ES-I3 (cell line): ENCODE results near the gene TCL1A.
"Not testable (repeated sequence)": the region's sequence is repeated elsewhere in the genome, so short reads cannot be mapped to it uniquely, and the experiment has no call there.

Experiments
- H3K36me3 ChIP-seq: 2 replicates; pipeline ENCODE4 v1.6.1; 2013; ENCODE audit warnings: mild to moderate bottlenecking, low read length, control low read depth, moderate library complexity; ENCODE audit not compliant: insufficient read depth
- H3K4me1 ChIP-seq: 2 replicates; pipeline ENCODE4 v1.6.1; 2013; ENCODE audit warnings: mild to moderate bottlenecking, control low read depth, low read length; ENCODE audit not compliant: insufficient read depth
- H3K9ac ChIP-seq: 2 replicates; pipeline ENCODE4 v1.6.1; 2013; ENCODE audit warnings: low read depth, mild to moderate bottlenecking, low read length, moderate library complexity
- H3K9me3 ChIP-seq: 2 replicates; pipeline ENCODE4 v1.6.1; 2013; ENCODE audit warnings: mild to moderate bottlenecking, low read length, moderate library complexity; ENCODE audit not compliant: control insufficient read depth, insufficient read depth

Gene TCL1A

GRCh38 chr14:95713596-95714371 is at the start of gene TCL1A:
Gene TCL1A, minus strand, starts transcription at chr14:95714125. Its CDS starts 59 bp downstream, at chr14:95714066.
- Histone ChIP-seq H3K9ac (no peak within 1 kb of the TSS), H3K4me1 (no peaks in the 10 kb centered on the region), H3K9me3 (no peaks in the 10 kb centered on the region), H3K36me3 (no peaks in the 10 kb centered on the region)

- not testable (repeated sequence) for H3K4me1 ChIP-seq, H3K9ac ChIP-seq, H3K9me3 ChIP-seq, H3K36me3 ChIP-seq
These were observed 49.1 kb upstream of the TCL1A start for GRCh38 chr14:95763032-95763431.

- Histone ChIP-seq H3K9ac (no peak overlapping the region), H3K4me1 (peaks cover 3% of the 10 kb centered on the region; the same call in 1 of the 2 replicates), H3K9me3 (no peaks in the 10 kb centered on the region), H3K36me3 (no peaks in the 10 kb centered on the region)
These were observed 47.5 kb upstream of the TCL1A start for GRCh38 chr14:95761436-95761835.

- Histone ChIP-seq H3K4me1 (peaks cover 3% of the 10 kb centered on the region; the same call in 1 of the 2 replicates), H3K9ac (no peak overlapping the region), H3K9me3 (no peaks in the 10 kb centered on the region), H3K36me3 (no peaks in the 10 kb centered on the region)
These were observed 46.7 kb upstream of the TCL1A start for GRCh38 chr14:95760596-95760995.

- no peak overlapping the region for H3K9ac ChIP-seq
- H3K36me3 ChIP-seq: no peaks in the 10 kb centered on the region
- no peaks in the 10 kb centered on the region for H3K9me3 ChIP-seq
- peaks cover 3% of the 10 kb centered on the region; the same call in 1 of the 2 replicates for H3K4me1 ChIP-seq
These were observed 46.0 kb upstream of the TCL1A start for GRCh38 chr14:95759941-95760340.

GRCh38 chr14:95758331-95758730 is 44.4 kb upstream of the TCL1A start:
- no peak overlapping the region for H3K9ac ChIP-seq
- no peaks in the 10 kb centered on the region for H3K9me3 ChIP-seq
- H3K4me1 ChIP-seq: peaks cover 3% of the 10 kb centered on the region; the same call in 1 of the 2 replicates
- H3K36me3 ChIP-seq: no peaks in the 10 kb centered on the region

GRCh38 chr14:95756751-95757150 is 42.8 kb upstream of the TCL1A start:
- Histone ChIP-seq H3K9ac (no peak overlapping the region), H3K9me3 (no peaks in the 10 kb centered on the region), H3K4me1 (peaks cover 3% of the 10 kb centered on the region; the same call in 1 of the 2 replicates), H3K36me3 (no peaks in the 10 kb centered on the region)

GRCh38 chr14:95756127-95756526 is 42.2 kb upstream of the TCL1A start:
- no peaks in the 10 kb centered on the region for H3K4me1 ChIP-seq
- H3K9ac ChIP-seq: no peak overlapping the region
- no peaks in the 10 kb centered on the region for H3K36me3 ChIP-seq
- no peaks in the 10 kb centered on the region for H3K9me3 ChIP-seq

GRCh38 chr14:95741781-95742180 is 27.9 kb upstream of the TCL1A start:
- Histone ChIP-seq H3K9me3 (no peaks in the 10 kb centered on the region), H3K36me3 (no peaks in the 10 kb centered on the region), H3K4me1 (no peaks in the 10 kb centered on the region), H3K9ac (no peak overlapping the region)

- H3K9ac ChIP-seq: no peak overlapping the region
- H3K36me3 ChIP-seq: no peaks in the 10 kb centered on the region
- no peaks in the 10 kb centered on the region for H3K4me1 ChIP-seq
- H3K9me3 ChIP-seq: no peaks in the 10 kb centered on the region
These were observed 27.1 kb upstream of the TCL1A start for GRCh38 chr14:95741038-95741490.

GRCh38 chr14:95739356-95739755 is 25.4 kb upstream of the TCL1A start:
- no peak overlapping the region for H3K9ac ChIP-seq
- no peaks in the 10 kb centered on the region for H3K4me1 ChIP-seq
- no peaks in the 10 kb centered on the region for H3K36me3 ChIP-seq
- H3K9me3 ChIP-seq: no peaks in the 10 kb centered on the region

GRCh38 chr14:95733212-95733611 is 19.3 kb upstream of the TCL1A start:
- Histone ChIP-seq H3K4me1 (no peaks in the 10 kb centered on the region), H3K9me3 (no peaks in the 10 kb centered on the region), H3K36me3 (no peaks in the 10 kb centered on the region), H3K9ac (no peak overlapping the region)

GRCh38 chr14:95730126-95730525 is 16.2 kb upstream of the TCL1A start:
- no peaks in the 10 kb centered on the region for H3K4me1 ChIP-seq

GRCh38 chr14:95729402-95730028 is 15.6 kb upstream of the TCL1A start:
- not testable (repeated sequence) for H3K4me1 ChIP-seq, H3K9ac ChIP-seq, H3K36me3 ChIP-seq, H3K9me3 ChIP-seq

More at GRCh38 chr14:95730126-95730525, 16.2 kb upstream of the TCL1A start:
- no peaks in the 10 kb centered on the region for H3K36me3 ChIP-seq
- no peaks in the 10 kb centered on the region for H3K9me3 ChIP-seq
- H3K9ac ChIP-seq: no peak overlapping the region
